Smooth muscle cell (in vitro differentiated cells): ENCODE results near the gene CARD11. TPM values are rescaled to one million over a fixed set of nuclear protein-coding genes. Genes with fewer than 3 reads are reported as not detected.
"Not testable (repeated sequence)": the region's sequence is repeated elsewhere in the genome, so short reads cannot be mapped to it uniquely, and the experiment has no call there.

Experiments
- DNase-seq: peaks from one replicate; lab custom pipeline; 2025; ENCODE audit not compliant: unreplicated experiment; lab: John Stamatoyannopoulos, UW
- H2AFZ ChIP-seq: fragments of 200-600 bp; sonication (generic); 2 replicates; pipeline ENCODE4 v1.6.0; 2016; ENCODE audit warnings: antibody characterized with exemption, low read depth, mild to moderate bottlenecking
- H3F3A ChIP-seq: fragments of 200-600 bp; sonication (generic); 2 replicates; pipeline ENCODE4 v1.6.0; 2017; ENCODE audit warnings: antibody characterized with exemption, low read depth
- H3K27ac ChIP-seq: fragments of 200-600 bp; sonication (generic); 2 replicates; pipeline ENCODE4 v1.5.1; 2016; ENCODE audit warnings: low read depth, mild to moderate bottlenecking
- H3K27me3 ChIP-seq: fragments of 200-600 bp; sonication (generic); 2 replicates; pipeline ENCODE4 v1.6.1; 2016; ENCODE audit warnings: low read depth, mild to moderate bottlenecking
- H3K36me3 ChIP-seq: fragments of 200-600 bp; sonication (generic); 2 replicates; pipeline ENCODE4 v1.5.1; 2016; ENCODE audit warnings: low read depth
- H3K4me1 ChIP-seq: fragments of 200-600 bp; sonication (generic); 2 replicates; pipeline ENCODE4 v1.5.1; 2016; ENCODE audit warnings: low read depth
- H3K4me2 ChIP-seq: fragments of 200-600 bp; sonication (generic); 2 replicates; pipeline ENCODE4 v1.6.0; 2016; ENCODE audit warnings: mild to moderate bottlenecking
- H3K4me3 ChIP-seq: fragments of 200-600 bp; sonication (generic); 2 replicates; pipeline ENCODE4 v1.5.1; 2016; ENCODE audit warnings: mild to moderate bottlenecking
- H3K79me2 ChIP-seq: fragments of 200-600 bp; sonication (generic); 2 replicates; pipeline ENCODE4 v1.6.0; 2016; ENCODE audit warnings: low read depth, mild to moderate bottlenecking
- H3K9ac ChIP-seq: fragments of 200-600 bp; sonication (generic); 2 replicates; pipeline ENCODE4 v1.6.0; 2016; ENCODE audit warnings: low read depth
- H3K9me3 ChIP-seq: fragments of 200-600 bp; sonication (generic); replicated peaks from 2 replicates; pipeline ENCODE4 v1.5.1; 2016; ENCODE audit warnings: low read depth
- H4K20me1 ChIP-seq: fragments of 200-600 bp; sonication (generic); 2 replicates; pipeline ENCODE4 v1.6.0; 2016; ENCODE audit warnings: low read depth
- WGBS: methylation state at CpG from one replicate; pipeline ENCODE4 v1.1.7; 2016; ENCODE audit warnings: low lambda C conversion rate; 5-methylcytosine and 5-hydroxymethylcytosine counted together
- polyA plus RNA-seq: library from polyadenylated mRNA; unstranded; fragments of >200 nt; fragmentation: Nextera tagmentation; extraction: Ambion mirVana; gene quantifications from 2 replicates; pipeline ENCODE4 v1.2.1, GENCODE V29; 2016
- total RNA-seq: library from RNA; depleted of rRNA; stranded (reverse); fragments of >200 nt; gene quantifications from 2 replicates; pipeline ENCODE4 v1.2.3, GENCODE V29; 2014
- TF ChIP-seq, protein P1 (sequence below): fragments of 200-600 bp; sonication (generic); IDR thresholded peaks from 2 replicates; pipeline ENCODE4 v1.5.1; 2017; ENCODE audit warnings: borderline replicate concordance, mild to moderate bottlenecking, antibody characterized with exemption; ENCODE audit not compliant: insufficient read depth, poor library complexity, severe bottlenecking

The CARD11 gene
- total and polyA plus RNA-seq, 2 experiments from 2014 or later = 1.3 to 2.4 TPM

DNA sequence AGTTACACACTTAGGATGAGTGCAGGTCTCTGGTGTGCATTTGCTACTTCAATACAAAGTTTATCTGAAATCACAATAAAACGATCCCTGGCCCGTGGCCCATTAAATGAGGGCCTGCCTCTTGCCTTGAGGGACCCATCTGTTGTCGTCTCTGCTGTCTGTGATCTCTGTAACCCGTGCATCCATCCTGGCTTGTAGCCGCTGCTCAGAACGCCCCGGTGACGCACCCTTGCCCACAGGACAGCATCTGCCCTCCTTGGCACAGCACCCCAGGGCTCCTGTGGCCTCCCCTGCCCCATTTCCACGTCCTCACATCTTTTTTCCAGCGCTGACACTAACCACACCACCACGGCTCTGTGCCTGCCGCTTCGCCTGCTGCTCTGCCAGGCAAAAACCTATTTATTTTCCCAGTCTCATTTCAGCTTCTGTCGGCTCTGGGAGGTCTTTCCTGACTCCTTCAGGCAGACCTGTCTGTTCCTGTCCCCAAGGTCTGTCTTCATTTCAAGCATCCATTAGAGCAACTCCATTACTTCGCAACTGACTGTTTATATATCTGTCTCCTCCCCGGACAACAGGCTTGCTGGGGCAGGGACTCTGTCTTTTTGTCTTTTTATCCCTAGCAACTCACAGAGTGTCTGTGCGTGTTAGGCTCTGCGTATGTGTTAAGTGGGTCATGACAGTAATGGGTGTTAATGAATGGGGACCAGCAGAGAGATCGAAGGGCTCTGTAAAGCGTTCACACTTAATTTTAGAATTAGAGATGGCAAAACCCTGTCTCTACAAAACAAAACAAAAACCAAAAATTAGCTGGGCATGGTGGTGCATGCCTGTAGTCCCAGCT lies 16.4 kb downstream of the CARD11 start:
- no peak overlapping the region for H3K4me3 ChIP-seq
- H3K4me2 ChIP-seq = peak overlapping the region; percentile 84
- H3K27me3 ChIP-seq = no peaks in the 10 kb centered on the region
- H3F3A ChIP-seq = no peaks in the 10 kb centered on the region
- no peaks in the 10 kb centered on the region for H3K36me3 ChIP-seq
- H3K79me2 ChIP-seq = no peaks in the 10 kb centered on the region
- H3K9me3 ChIP-seq = no peaks in the 10 kb centered on the region
- H3K9ac ChIP-seq = no peak overlapping the region
- H4K20me1 ChIP-seq = no peaks in the 10 kb centered on the region
- 79% methylated on average over 20 of the region's 20 CpGs for WGBS
- H3K4me1 ChIP-seq = peaks cover 12% of the 10 kb centered on the region
- peak overlapping the region; percentile 90 for H3K27ac ChIP-seq
- no peak for DNase-seq
- TF ChIP-seq, protein P1, sequence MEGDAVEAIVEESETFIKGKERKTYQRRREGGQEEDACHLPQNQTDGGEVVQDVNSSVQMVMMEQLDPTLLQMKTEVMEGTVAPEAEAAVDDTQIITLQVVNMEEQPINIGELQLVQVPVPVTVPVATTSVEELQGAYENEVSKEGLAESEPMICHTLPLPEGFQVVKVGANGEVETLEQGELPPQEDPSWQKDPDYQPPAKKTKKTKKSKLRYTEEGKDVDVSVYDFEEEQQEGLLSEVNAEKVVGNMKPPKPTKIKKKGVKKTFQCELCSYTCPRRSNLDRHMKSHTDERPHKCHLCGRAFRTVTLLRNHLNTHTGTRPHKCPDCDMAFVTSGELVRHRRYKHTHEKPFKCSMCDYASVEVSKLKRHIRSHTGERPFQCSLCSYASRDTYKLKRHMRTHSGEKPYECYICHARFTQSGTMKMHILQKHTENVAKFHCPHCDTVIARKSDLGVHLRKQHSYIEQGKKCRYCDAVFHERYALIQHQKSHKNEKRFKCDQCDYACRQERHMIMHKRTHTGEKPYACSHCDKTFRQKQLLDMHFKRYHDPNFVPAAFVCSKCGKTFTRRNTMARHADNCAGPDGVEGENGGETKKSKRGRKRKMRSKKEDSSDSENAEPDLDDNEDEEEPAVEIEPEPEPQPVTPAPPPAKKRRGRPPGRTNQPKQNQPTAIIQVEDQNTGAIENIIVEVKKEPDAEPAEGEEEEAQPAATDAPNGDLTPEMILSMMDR = no peak
- peak overlapping the region; percentile 73 for H2AFZ ChIP-seq

DNA sequence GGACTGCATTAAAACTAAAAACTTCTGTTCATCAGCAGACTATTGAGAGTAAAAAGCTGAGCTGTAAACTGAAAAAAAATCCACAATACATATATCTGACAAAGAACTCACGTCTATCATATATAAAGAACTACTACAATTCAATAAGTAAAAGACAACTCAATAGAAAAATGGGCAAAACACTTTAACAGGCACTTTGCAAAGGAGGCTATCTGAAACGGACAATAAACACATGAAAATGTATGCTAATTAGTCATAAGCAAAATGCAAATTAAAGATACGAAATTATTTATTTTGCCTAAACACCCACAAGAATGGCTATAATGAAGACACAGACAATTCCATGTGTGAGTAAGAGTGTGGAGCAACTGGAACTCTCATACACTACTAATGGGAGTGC lies 18.1 kb downstream of the CARD11 start:
- Histone ChIP-seq H3K36me3 (no peaks in the 10 kb centered on the region), H3K4me3 (no peak overlapping the region), H3K9ac (no peak overlapping the region), H2AFZ (no peak overlapping the region), H3K27me3 (no peaks in the 10 kb centered on the region), H3K27ac (no peak overlapping the region), H3F3A (no peaks in the 10 kb centered on the region), H3K4me1 (peaks cover 12% of the 10 kb centered on the region), H3K79me2 (no peaks in the 10 kb centered on the region), H3K9me3 (no peaks in the 10 kb centered on the region), H3K4me2 (no peak overlapping the region), H4K20me1 (no peaks in the 10 kb centered on the region)
- TF ChIP-seq, protein P1 = no peak
- over 99% methylated on average over 3 of the region's 3 CpGs for WGBS
- no peak for DNase-seq

DNA sequence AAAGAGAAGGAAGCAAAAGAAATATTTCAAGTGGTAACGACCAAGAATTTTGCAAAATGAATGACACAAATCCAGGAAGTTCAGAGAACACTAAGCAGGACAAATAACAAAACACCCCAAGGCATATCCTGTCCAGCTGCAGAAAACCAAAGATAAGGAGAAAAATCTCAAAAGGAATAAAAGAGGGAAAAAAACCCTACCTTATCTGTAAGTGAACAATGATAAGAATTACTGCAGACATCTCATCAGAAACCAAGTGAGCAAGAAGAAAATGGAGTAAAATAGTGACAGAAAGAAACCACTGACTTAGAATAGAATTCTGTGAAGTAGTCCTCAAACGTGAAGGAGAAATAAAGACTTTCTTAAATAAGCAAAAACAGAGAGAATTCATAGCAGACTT lies 21.8 kb downstream of the CARD11 start:
- Histone ChIP-seq H3F3A (no peaks in the 10 kb centered on the region), H3K9me3 (no peaks in the 10 kb centered on the region), H4K20me1 (no peaks in the 10 kb centered on the region), H3K36me3 (no peaks in the 10 kb centered on the region), H3K27ac (no peak overlapping the region), H3K79me2 (no peaks in the 10 kb centered on the region), H3K4me2 (no peak overlapping the region), H3K4me3 (no peak overlapping the region), H3K4me1 (no peaks in the 10 kb centered on the region), H3K9ac (no peak overlapping the region), H3K27me3 (no peaks in the 10 kb centered on the region), H2AFZ (no peak overlapping the region)
- DNase-seq = no peak
- 78% methylated on average over 2 of the region's 2 CpGs for WGBS
- TF ChIP-seq, protein P1 = no peak

DNA sequence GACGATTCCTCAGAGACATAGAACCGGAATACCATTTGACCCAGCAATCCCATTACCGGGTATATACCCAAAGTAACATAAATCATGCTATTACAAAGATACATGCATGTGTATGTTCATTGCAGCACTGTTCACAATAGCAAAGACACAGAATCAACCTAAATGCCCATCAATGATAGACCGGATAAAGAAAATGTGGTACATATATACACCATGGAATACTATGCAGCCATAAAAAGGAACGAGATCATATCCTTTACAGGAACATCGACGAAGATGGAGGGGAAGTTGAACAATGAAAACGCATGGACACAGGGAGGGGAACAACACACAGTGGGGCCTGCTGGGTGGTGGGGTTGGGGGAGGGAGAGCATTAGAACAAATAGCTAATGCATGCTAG lies 22.4 kb downstream of the CARD11 start:
- DNase-seq, H3K36me3 ChIP-seq, H3K27ac ChIP-seq, H3F3A ChIP-seq, H2AFZ ChIP-seq, H3K4me1 ChIP-seq, H3K9me3 ChIP-seq, H3K79me2 ChIP-seq, H3K27me3 ChIP-seq, H3K9ac ChIP-seq, H3K4me2 ChIP-seq, H3K4me3 ChIP-seq, H4K20me1 ChIP-seq: not testable (repeated sequence)
- WGBS = 95% methylated on average over 8 of the region's 8 CpGs
